Measurements from ENCODE around the gene HHATL.

The HHATL gene

GRCh38 chr3:42705962-42706585 lies 3.5 kb upstream of the HHATL start:
- H3K36me3 ChIP-seq (ENCODE audit: insufficient read depth, low read length), result no peaks in the 10 kb centered on the region
- H3K9ac ChIP-seq (ENCODE audit: insufficient read length), result no peak overlapping the region
- no peaks in the 10 kb centered on the region for H3K9me3 ChIP-seq (ENCODE audit: low read depth, low read length)
- no peak for DNase-seq (ENCODE audit: low read depth, low spot score)
- no peak for TF ChIP-seq FOXP2 (optimal IDR thresholded peaks at IDR 0.05; ENCODE audit: control extremely low read depth, extremely low read length, insufficient read depth)
- no peak for TF ChIP-seq POLR2AphosphoS5 (IDR thresholded peaks at IDR 0.05; ENCODE audit: borderline replicate concordance, low read depth, low read length)
- no peak for TF ChIP-seq EZH2 (IDR thresholded peaks at IDR 0.05)
- H3K27ac ChIP-seq, result no peak overlapping the region
- H3K4me3 ChIP-seq, result no peak overlapping the region

DNA sequence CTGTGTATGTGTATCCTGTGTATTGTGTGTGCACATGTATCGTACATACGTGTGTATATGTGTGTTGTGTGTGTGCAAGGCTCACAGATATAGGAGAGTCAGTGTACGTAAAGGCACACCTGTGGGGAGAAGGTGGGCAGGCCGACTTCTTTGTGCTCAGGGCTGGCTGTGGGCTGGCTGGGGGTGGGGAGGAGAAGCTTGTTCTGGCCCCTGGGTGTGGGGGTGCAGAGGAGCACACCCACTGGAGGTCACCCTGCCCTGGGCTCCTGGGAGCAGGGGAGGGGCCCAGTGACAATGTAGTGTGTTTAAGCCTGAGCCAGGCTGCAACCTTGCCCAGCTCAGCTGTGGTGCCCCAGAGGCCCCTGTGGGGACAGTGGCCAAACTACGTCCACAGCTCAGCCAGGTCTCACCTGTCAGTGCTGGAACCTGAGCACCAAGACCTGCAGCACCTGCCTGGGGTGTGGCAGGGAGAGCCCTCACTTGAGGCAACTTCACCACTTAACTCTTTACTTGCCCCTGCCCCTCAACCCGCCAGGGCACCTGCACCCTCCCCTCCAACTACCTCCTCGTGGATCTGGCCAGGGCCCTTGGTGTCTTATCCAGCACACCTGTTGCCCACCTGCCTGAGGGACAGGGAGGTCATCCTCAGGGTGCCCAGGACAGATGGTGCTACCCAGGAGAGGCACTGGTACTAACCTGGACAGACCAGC lies 2.6 kb upstream of the HHATL start:
- no peak for TF ChIP-seq POLR2AphosphoS5 (IDR thresholded peaks at IDR 0.05; ENCODE audit: borderline replicate concordance, low read depth, low read length)
- TF ChIP-seq EZH2 (IDR thresholded peaks at IDR 0.05), result no peak
- no peak for TF ChIP-seq FOXP2 (optimal IDR thresholded peaks at IDR 0.05; ENCODE audit: control extremely low read depth, extremely low read length, insufficient read depth)

GRCh38 chr3:42704136-42704841 lies 1.7 kb upstream of the HHATL start:
- no peak for DNase-seq (ENCODE audit: low read depth, low spot score)

More for the DNA sequence above, 2.6 kb upstream of the HHATL start:
- no peak for DNase-seq (ENCODE audit: low read depth, low spot score)
- Histone ChIP-seq H3K4me3 (no peak overlapping the region), H3K9me3 (ENCODE audit: low read depth, low read length) (no peaks in the 10 kb centered on the region), H3K9ac (ENCODE audit: insufficient read length) (no peak overlapping the region), H3K27ac (no peak overlapping the region), H3K36me3 (ENCODE audit: insufficient read depth, low read length) (no peaks in the 10 kb centered on the region)

DNA sequence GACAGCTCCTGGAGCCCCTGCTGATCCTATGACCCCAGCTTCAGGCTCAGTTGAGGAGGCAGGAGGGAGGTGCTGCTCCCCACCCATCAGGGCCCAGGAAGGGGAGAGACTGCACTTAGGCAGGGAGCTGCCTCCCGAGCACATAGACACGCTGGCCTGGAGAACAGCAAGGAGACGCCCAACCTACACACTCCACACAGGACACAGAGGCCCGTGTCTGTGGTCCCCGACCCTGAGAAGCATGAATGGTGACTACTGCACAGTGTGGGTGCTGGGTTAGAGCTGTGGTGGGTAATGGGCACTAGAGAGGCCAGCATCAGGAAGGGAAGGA lies 1.1 kb upstream of the HHATL start:
- DNase-seq (ENCODE audit: low read depth, low spot score), result no peak
- Histone ChIP-seq H3K36me3 (ENCODE audit: insufficient read depth, low read length) (no peaks in the 10 kb centered on the region), H3K9ac (ENCODE audit: insufficient read length) (no peak overlapping the region), H3K9me3 (ENCODE audit: low read depth, low read length) (no peaks in the 10 kb centered on the region), H3K27ac (no peak overlapping the region), H3K4me3 (no peak overlapping the region)
- TF ChIP-seq FOXP2 (optimal IDR thresholded peaks at IDR 0.05; ENCODE audit: control extremely low read depth, extremely low read length, insufficient read depth) (no peak), POLR2AphosphoS5 (IDR thresholded peaks at IDR 0.05; ENCODE audit: borderline replicate concordance, low read depth, low read length) (no peak), EZH2 (IDR thresholded peaks at IDR 0.05) (no peak)

More at GRCh38 chr3:42704136-42704841, 1.7 kb upstream of the HHATL start:
- Histone ChIP-seq H3K4me3 (no peak overlapping the region), H3K36me3 (ENCODE audit: insufficient read depth, low read length) (no peaks in the 10 kb centered on the region), H3K9ac (ENCODE audit: insufficient read length) (no peak overlapping the region), H3K9me3 (ENCODE audit: low read depth, low read length) (no peaks in the 10 kb centered on the region), H3K27ac (no peak overlapping the region)
- no peak for TF ChIP-seq FOXP2 (optimal IDR thresholded peaks at IDR 0.05; ENCODE audit: control extremely low read depth, extremely low read length, insufficient read depth)
- TF ChIP-seq EZH2 (IDR thresholded peaks at IDR 0.05), result no peak
- TF ChIP-seq POLR2AphosphoS5 (IDR thresholded peaks at IDR 0.05; ENCODE audit: borderline replicate concordance, low read depth, low read length), result no peak

DNA sequence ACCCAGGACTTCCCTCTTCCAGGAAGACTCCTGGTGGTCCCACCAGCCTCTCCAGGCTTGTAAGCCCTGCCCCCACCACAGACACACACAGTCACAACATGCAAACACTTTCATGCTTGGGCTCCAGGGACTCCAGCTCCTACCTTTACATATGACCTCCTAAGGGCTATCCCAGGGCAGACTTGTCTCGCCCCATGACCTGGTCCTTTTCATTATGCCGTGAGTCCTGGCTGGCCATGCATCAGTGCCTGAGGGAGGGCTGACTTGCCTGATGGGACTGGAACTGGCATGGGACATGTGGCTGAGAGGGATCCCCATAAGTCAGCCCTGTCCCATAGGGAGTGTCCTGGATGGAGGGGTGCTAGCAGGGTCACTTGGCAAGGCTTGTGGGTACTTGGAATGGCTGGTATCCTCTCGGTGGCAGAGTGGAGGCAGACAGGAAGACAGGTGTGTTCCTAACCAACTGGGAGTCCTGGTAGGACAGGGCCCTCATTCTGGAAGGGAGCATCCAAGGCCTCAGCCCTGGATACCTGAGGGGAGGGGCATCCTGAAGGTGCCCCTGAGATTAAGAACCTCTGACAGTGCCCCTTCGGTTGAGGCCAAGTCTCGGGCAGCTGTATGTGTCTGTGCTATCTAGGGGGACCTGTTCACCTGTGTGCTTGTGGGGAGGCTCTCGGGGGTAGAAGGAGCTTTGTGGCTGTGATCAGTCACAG lies 540 bp upstream of the HHATL start:
- no peak overlapping the region for H3K9ac ChIP-seq (ENCODE audit: insufficient read length)
- DNase-seq (ENCODE audit: low read depth, low spot score), result no peak
- H3K9me3 ChIP-seq (ENCODE audit: low read depth, low read length), result no peaks in the 10 kb centered on the region
- no peaks in the 10 kb centered on the region for H3K36me3 ChIP-seq (ENCODE audit: insufficient read depth, low read length)
- H3K27ac ChIP-seq, result no peak overlapping the region
- no peak overlapping the region for H3K4me3 ChIP-seq
- no peak for TF ChIP-seq POLR2AphosphoS5 (IDR thresholded peaks at IDR 0.05; ENCODE audit: borderline replicate concordance, low read depth, low read length)
- no peak for TF ChIP-seq EZH2 (IDR thresholded peaks at IDR 0.05)
- TF ChIP-seq FOXP2 (optimal IDR thresholded peaks at IDR 0.05; ENCODE audit: control extremely low read depth, extremely low read length, insufficient read depth), result no peak

DNA sequence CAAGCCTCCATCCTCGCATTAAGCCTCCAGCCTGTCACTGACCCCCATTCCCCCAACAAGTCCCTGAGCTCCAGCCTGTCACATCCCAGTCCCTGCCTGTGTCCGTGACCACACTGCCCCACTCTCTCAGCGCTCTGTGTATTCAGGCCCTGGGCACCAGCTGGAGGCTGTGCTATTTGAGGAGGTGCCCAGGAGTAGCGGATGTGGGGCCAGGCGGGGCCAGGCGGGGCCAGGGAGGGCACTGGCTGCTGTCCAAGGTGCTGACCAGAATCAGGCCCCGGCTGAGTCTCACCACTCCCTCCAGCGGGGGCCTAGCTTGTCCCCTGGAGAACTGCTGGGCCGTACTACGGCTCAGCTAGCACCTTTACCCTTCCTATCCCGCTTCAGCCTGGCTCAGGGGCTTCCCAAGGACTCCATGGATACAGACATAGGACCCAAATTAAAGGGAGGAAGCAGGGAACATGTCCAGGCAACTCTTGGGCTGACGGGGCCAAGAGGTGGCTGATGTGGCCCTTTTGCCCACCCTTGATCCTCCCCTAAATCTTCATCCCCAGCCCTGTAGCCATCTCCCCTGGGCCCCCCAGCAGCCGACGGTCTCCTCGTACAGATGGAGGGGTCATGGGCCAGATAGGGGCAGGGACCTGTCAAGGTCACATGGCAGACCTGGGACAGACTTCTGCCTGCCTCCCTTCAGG lies 1.1 kb downstream of the HHATL start:
- TF ChIP-seq EZH2 (IDR thresholded peaks at IDR 0.05), result no peak
- TF ChIP-seq POLR2AphosphoS5 (IDR thresholded peaks at IDR 0.05; ENCODE audit: borderline replicate concordance, low read depth, low read length), result no peak
- no peak for TF ChIP-seq FOXP2 (optimal IDR thresholded peaks at IDR 0.05; ENCODE audit: control extremely low read depth, extremely low read length, insufficient read depth)
- Histone ChIP-seq H3K9ac (ENCODE audit: insufficient read length) (no peak overlapping the region), H3K36me3 (ENCODE audit: insufficient read depth, low read length) (no peaks in the 10 kb centered on the region), H3K27ac (no peak overlapping the region), H3K4me3 (no peak overlapping the region), H3K9me3 (ENCODE audit: low read depth, low read length) (no peaks in the 10 kb centered on the region)
- DNase-seq (ENCODE audit: low read depth, low spot score), result no peak

- DNase-seq (ENCODE audit: low read depth, low spot score), result no peak
- Histone ChIP-seq H3K9ac (ENCODE audit: insufficient read length) (no peak overlapping the region), H3K36me3 (ENCODE audit: insufficient read depth, low read length) (no peaks in the 10 kb centered on the region), H3K27ac (no peak overlapping the region), H3K4me3 (no peak overlapping the region), H3K9me3 (ENCODE audit: low read depth, low read length) (no peaks in the 10 kb centered on the region)
- TF ChIP-seq POLR2AphosphoS5 (IDR thresholded peaks at IDR 0.05; ENCODE audit: borderline replicate concordance, low read depth, low read length), result no peak
- no peak for TF ChIP-seq FOXP2 (optimal IDR thresholded peaks at IDR 0.05; ENCODE audit: control extremely low read depth, extremely low read length, insufficient read depth)
- no peak for TF ChIP-seq EZH2 (IDR thresholded peaks at IDR 0.05)
Measured at GRCh38 chr3:42700366-42701288, 2.0 kb downstream of the HHATL start.
